OCI-LY1 (cell line): ENCODE data around the gene ASMTL.

Source experiments
- H2AFZ ChIP-seq: fragments of 200-600 bp; sonication (generic), shearing (Covaris generic); 2 replicates; pipeline ENCODE4 v1.6.0; 2014; ENCODE audit warnings: antibody characterized with exemption, mild to moderate bottlenecking, low read length
- H3F3A ChIP-seq: fragments of 200-600 bp; sonication (generic), shearing (Covaris generic); 2 replicates; pipeline ENCODE4 v1.6.0; 2014; ENCODE audit warnings: mild to moderate bottlenecking, antibody characterized with exemption, low read length, moderate library complexity; ENCODE audit not compliant: insufficient read depth
- H3K27ac ChIP-seq: fragments of 200-600 bp; sonication (generic); 2 replicates; pipeline ENCODE4 v1.5.1; 2014; ENCODE audit warnings: low read length, mixed run types, mild to moderate bottlenecking, low read depth; ENCODE audit not compliant: poor library complexity, severe bottlenecking
- H3K27me3 ChIP-seq: fragments of 200-600 bp; sonication (generic); 2 replicates; pipeline ENCODE4 v1.6.0; 2014; ENCODE audit warnings: antibody characterized with exemption, mild to moderate bottlenecking, low read length, moderate library complexity; ENCODE audit not compliant: insufficient read depth
- H3K36me3 ChIP-seq: fragments of 200-600 bp; sonication (generic); 2 replicates; pipeline ENCODE4 v1.6.1; 2014; ENCODE audit warnings: mild to moderate bottlenecking, antibody characterized with exemption, low read length, moderate library complexity, mixed read lengths; ENCODE audit not compliant: insufficient read depth
- H3K4me1 ChIP-seq: fragments of 200-600 bp; sonication (generic); 2 replicates; pipeline ENCODE4 v1.5.1; 2014; ENCODE audit warnings: mild to moderate bottlenecking, low read length, moderate library complexity; ENCODE audit not compliant: insufficient read depth, severe bottlenecking
- H3K4me2 ChIP-seq: fragments of 200-600 bp; sonication (generic), shearing (Covaris generic); 2 replicates; pipeline ENCODE4 v1.6.1; 2014; ENCODE audit warnings: low read length
- H3K4me3 ChIP-seq: fragments of 200-600 bp; sonication (generic); 2 replicates; pipeline ENCODE4 v1.5.1; 2014; ENCODE audit warnings: low read length, low read depth, mild to moderate bottlenecking, mixed read lengths; ENCODE audit not compliant: poor library complexity, severe bottlenecking
- H3K79me2 ChIP-seq: fragments of 200-600 bp; shearing (Covaris generic); 2 replicates; pipeline ENCODE4 v1.6.1; 2016; ENCODE audit warnings: mixed run types, low read length, mixed read lengths; ENCODE audit not compliant: insufficient read depth
- H3K9ac ChIP-seq: fragments of 200-600 bp; sonication (generic), shearing (Covaris generic); 2 replicates; pipeline ENCODE4 v1.6.1; 2014; ENCODE audit warnings: mild to moderate bottlenecking, low read length, mixed read lengths
- H3K9me2 ChIP-seq: fragments of 200-600 bp; sonication (generic), shearing (Covaris generic); 2 replicates; pipeline ENCODE4 v1.6.1; 2014; ENCODE audit warnings: low read depth, mild to moderate bottlenecking, low read length, mixed read lengths
- H3K9me3 ChIP-seq: fragments of 200-600 bp; shearing (Covaris generic); 2 replicates; pipeline ENCODE4 v1.6.1; 2014; ENCODE audit warnings: low read length, mixed read lengths
- H4K20me1 ChIP-seq: fragments of 200-600 bp; sonication (generic), shearing (Covaris generic); 2 replicates; pipeline ENCODE4 v1.6.0; 2016; ENCODE audit warnings: mild to moderate bottlenecking, low read length; ENCODE audit not compliant: insufficient read depth
- CTCF ChIP-seq: fragments of 200-600 bp; sonication (generic), shearing (Covaris generic); IDR thresholded peaks from 2 replicates; pipeline ENCODE4 v1.5.1; 2017; ENCODE audit warnings: mild to moderate bottlenecking, antibody characterized with exemption, low read length, moderate library complexity, mixed read lengths
- EZH2 ChIP-seq: fragments of 200-600 bp; sonication (generic), shearing (Covaris generic); IDR thresholded peaks from 2 replicates; pipeline ENCODE4 v1.8.0; 2017; ENCODE audit warnings: borderline replicate concordance, mixed run types, mild to moderate bottlenecking, antibody characterized with exemption, low read length, moderate library complexity, mixed read lengths

The ASMTL gene

GRCh38 chrX:1462110-1462509 lies 9.4 kb upstream of the ASMTL start:
- no peak for TF ChIP-seq EZH2
- TF ChIP-seq CTCF = no peak

GRCh38 chrX:1455948-1456280 lies 3.2 kb upstream of the ASMTL start:
- Histone ChIP-seq H3K79me2 (peaks cover 16% of the 10 kb centered on the region), H3K9ac (no peak overlapping the region), H3K4me1 (peaks cover 42% of the 10 kb centered on the region), H3K9me3 (no peaks in the 10 kb centered on the region), H3K27me3 (no peaks in the 10 kb centered on the region), H3K27ac (peak overlapping the region; percentile 71), H3K4me2 (no peak overlapping the region), H3K9me2 (no peaks in the 10 kb centered on the region), H4K20me1 (no peaks in the 10 kb centered on the region), H3K4me3 (no peak overlapping the region), H3K36me3 (no peaks in the 10 kb centered on the region), H3F3A (no peaks in the 10 kb centered on the region), H2AFZ (no peak overlapping the region)
- TF ChIP-seq EZH2 (no peak), CTCF (no peak)

More at GRCh38 chrX:1462110-1462509, 9.4 kb upstream of the ASMTL start:
- Histone ChIP-seq H4K20me1 (no peaks in the 10 kb centered on the region), H3K9me2 (no peaks in the 10 kb centered on the region), H3K4me3 (no peak overlapping the region), H2AFZ (no peak overlapping the region), H3K27ac (no peak overlapping the region), H3K4me1 (peaks cover 13% of the 10 kb centered on the region), H3K79me2 (no peaks in the 10 kb centered on the region), H3K9me3 (no peaks in the 10 kb centered on the region), H3K27me3 (no peaks in the 10 kb centered on the region), H3K4me2 (no peak overlapping the region), H3K9ac (no peak overlapping the region), H3K36me3 (peaks cover 43% of the 10 kb centered on the region), H3F3A (peaks cover 12% of the 10 kb centered on the region)

- no peak overlapping the region for H2AFZ ChIP-seq
- H3F3A ChIP-seq = no peaks in the 10 kb centered on the region
- peaks cover 45% of the 10 kb centered on the region for H3K4me1 ChIP-seq
- TF ChIP-seq CTCF = peak; percentile 89
- TF ChIP-seq EZH2 = no peak
- H3K27ac ChIP-seq = peak overlapping the region; percentile 71
- H3K9me2 ChIP-seq = no peaks in the 10 kb centered on the region
- peak overlapping the region; percentile 50 for H3K9ac ChIP-seq
- no peaks in the 10 kb centered on the region for H3K27me3 ChIP-seq
- peaks cover 7% of the 10 kb centered on the region for H3K36me3 ChIP-seq
- no peaks in the 10 kb centered on the region for H4K20me1 ChIP-seq
- H3K79me2 ChIP-seq = peaks cover 28% of the 10 kb centered on the region
- peak overlapping the region; percentile 66 for H3K4me3 ChIP-seq
- peak overlapping the region; percentile 55 for H3K4me2 ChIP-seq
- H3K9me3 ChIP-seq = no peaks in the 10 kb centered on the region
Measured at GRCh38 chrX:1453951-1454785, 1.5 kb upstream of the ASMTL start.
